Measurements from ENCODE around the gene RDH8.

DNA sequence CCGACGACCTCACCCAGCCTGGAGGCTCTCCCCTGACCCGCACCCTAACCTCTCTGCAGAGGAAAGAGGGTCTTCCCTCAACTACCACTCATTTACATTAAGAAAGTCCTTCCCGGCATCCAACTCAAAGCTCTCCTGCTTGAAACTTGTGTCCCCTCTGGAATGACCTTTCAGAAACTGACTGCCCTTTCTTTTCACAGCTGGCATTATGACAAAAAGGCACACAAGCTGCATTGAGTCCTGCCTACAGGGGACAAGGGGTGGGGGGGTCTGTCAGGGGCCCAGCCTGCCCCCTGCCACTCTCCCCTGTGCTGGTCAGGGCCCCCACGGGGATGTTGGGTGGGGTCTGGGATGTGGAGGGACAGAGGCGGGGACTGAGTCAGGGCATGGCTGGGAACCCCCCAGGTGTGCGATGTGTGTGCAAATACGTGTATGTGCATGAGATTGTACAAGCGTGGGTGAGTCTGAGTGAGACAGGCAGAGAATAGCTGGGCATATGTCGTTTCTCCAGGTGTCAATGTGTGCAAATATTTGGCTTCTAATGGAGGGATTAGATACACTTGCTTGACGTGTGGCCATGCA is 5.0 kb upstream of the RDH8 start:
- TF ChIP-seq, protein P1, sequence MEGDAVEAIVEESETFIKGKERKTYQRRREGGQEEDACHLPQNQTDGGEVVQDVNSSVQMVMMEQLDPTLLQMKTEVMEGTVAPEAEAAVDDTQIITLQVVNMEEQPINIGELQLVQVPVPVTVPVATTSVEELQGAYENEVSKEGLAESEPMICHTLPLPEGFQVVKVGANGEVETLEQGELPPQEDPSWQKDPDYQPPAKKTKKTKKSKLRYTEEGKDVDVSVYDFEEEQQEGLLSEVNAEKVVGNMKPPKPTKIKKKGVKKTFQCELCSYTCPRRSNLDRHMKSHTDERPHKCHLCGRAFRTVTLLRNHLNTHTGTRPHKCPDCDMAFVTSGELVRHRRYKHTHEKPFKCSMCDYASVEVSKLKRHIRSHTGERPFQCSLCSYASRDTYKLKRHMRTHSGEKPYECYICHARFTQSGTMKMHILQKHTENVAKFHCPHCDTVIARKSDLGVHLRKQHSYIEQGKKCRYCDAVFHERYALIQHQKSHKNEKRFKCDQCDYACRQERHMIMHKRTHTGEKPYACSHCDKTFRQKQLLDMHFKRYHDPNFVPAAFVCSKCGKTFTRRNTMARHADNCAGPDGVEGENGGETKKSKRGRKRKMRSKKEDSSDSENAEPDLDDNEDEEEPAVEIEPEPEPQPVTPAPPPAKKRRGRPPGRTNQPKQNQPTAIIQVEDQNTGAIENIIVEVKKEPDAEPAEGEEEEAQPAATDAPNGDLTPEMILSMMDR (IDR thresholded peaks at IDR 0.05; ENCODE audit: low read depth, low read length, missing input control): no peak
- TF ChIP-seq TAF1 (conservative IDR thresholded peaks at IDR 0.05): no peak
- TF ChIP-seq, protein P2, sequence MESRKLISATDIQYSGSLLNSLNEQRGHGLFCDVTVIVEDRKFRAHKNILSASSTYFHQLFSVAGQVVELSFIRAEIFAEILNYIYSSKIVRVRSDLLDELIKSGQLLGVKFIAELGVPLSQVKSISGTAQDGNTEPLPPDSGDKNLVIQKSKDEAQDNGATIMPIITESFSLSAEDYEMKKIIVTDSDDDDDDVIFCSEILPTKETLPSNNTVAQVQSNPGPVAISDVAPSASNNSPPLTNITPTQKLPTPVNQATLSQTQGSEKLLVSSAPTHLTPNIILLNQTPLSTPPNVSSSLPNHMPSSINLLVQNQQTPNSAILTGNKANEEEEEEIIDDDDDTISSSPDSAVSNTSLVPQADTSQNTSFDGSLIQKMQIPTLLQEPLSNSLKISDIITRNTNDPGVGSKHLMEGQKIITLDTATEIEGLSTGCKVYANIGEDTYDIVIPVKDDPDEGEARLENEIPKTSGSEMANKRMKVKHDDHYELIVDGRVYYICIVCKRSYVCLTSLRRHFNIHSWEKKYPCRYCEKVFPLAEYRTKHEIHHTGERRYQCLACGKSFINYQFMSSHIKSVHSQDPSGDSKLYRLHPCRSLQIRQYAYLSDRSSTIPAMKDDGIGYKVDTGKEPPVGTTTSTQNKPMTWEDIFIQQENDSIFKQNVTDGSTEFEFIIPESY (IDR thresholded peaks at IDR 0.05): no peak
- TF ChIP-seq GABPA (IDR thresholded peaks at IDR 0.05 in 1 of 2, conservative IDR thresholded peaks at IDR 0.05 in 1 of 2): no peak
